Cerebellar cortex (tissue), 1 donor: Measurements from ENCODE around the gene ATE1.
"Not testable (repeated sequence)": the region's sequence is repeated elsewhere in the genome, so short reads cannot be mapped to it uniquely, and the experiment has no call there.

Experiments
- DNase-seq: peaks from one replicate; pipeline ENCODE4 v3.0.0-alpha.2; 2015; ENCODE audit warnings: low spot score

Gene ATE1

DNA sequence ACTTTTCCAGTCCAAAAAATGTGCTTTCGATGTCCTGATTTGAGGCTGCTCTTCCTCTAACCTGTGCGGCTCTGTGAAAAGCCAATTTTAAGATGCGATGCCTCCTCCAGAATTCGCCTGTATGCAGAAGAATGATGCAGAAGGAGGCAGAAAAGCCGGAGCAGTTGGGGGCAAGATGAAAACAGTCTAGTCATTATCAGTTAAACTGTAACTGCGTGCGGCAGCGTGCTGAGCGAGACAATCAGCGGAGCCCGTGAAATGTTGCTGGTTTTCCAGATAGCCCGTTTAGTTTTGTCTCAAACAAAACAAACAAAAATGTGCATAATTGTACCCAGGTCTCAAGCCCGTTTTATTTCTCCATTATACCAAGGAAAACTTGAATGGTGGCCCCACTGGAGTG is 192.6 kb downstream of the ATE1 start:
- DNase-seq = no peak

DNA sequence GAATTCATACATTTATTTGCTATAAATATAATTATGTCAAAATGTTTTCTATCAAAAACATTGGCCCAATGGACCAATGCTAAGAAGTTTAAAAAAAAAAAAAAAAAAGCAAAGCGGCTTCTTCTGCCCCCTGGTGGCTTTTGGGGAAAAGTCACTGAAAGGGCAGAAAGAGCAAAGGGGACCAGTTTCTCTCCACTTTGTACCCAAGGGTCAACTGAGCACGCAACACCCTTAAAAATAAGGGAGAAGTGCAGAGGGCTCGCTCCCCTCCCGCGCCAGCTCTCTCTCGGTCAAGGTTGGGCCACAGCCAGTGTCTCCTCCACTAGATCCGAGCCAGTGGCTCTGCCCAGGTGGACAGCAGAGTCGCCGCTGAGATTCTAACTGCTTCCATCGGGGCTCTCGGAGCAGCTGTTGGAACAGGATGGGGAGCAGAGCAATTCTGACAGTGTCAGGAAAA is 193.2 kb downstream of the ATE1 start:
- peak; percentile 54 for DNase-seq

DNA sequence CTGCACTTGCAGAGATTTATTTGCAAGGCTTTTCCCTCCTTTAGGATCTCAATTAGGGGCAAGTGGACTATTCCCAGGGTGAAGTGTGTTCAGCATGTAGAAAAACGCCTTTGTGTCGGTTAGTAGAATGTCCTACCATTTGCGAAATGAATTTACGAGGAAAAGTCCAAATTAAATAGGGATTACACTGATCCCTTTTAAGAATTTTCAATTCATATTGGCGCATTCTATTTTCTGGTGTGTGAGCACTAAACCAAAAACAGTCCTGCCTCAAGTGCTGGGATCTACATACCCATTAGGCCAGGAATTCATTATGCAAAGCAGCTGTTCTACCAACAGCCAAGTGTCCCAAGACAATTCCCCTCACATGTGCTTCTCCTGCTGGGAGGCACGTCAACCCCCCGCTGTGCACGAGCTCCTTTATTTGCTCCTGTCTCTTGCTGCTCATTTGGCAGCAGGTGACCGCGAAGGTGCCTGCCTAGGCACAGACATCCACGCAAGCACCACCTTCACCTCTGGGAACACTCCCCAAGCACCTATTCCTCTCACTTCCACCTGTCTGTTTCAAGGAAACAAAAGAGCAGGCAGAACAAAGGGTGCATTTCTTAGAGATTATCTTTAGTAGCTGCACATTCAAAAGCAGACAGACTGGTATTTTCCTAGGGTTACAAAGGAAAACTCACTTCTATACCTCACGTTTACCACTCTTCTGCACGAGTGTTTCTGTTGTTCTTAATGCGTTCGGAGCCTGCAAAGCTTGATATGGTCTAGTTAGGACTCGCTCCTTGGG is 195.0 kb downstream of the ATE1 start:
- peak; percentile 90 for DNase-seq

DNA sequence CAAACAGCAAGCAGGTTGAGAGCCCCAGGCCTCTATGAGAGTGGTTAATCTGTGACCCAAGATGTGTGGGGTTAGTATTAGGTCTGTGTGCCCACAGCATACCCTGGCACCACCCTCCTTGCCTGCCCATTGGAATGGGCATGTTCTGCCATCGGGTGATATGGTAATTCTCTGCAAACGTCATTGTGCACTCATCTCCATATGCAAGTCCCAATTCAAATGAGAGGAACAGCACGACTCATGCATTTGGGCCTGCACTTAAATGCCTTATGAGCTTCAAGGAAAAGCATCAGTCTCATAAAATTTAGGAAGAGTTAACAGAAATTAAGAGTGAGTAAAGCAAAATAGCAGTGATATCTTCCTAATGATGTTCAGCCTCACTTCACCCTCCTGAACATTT is 195.7 kb downstream of the ATE1 start:
- DNase-seq = no peak

DNA sequence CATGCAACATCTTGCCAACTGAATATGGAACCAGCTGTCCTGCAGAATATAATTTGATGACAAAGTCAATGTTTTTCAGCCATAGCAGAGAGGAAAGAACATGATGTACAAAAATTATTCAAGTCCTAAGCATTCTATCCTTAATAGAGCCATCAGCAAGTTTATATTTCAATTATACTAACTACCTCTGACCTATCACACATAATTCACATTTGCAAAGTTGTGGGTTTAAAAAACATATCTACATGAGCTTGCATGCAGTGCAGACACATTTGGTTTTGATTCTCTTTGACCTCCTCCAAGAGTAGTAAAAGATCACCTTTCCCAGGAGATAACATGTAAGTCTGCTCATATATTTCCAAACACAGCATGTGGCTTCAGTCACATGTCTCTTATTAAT is 203.5 kb downstream of the ATE1 start:
- DNase-seq = no peak

DNA sequence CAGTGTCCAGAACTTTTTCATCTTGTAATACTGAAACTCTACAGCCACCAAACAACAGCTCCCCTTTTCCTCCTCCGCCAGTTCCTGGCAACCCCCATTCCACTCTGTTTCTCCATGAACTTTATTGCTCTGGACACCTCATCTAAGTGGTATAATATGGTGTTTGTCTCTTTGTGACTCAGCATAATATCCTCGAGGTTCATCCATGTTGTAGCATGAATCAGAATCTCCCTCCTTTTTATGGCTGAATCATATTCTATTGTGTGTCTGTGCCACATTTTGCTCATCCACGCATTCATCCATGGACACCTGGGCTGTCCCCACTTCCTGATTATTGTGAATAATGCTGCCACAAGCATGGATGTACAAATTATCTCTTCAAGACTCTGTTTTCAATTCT is 205.2 kb downstream of the ATE1 start:
- no peak for DNase-seq

DNA sequence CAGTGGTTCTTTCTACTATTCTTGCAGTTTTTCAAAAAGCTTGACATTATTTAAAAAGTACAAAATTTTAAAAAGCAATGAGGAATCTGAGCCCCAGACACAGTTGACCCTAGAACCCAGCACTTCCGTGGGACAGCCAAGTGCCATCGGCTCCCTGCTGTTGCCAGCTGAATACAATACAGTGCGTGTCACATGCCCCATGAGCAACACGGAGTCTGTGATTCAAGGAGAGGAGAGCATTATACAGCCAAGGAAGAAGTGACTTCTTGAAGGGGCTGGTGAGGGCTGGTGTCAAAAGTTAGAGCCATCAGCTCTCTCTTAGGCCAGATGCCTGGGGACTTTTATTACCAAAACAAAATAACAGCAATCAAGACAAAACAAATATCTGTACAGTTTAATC is 206.6 kb downstream of the ATE1 start:
- DNase-seq = no peak

DNA sequence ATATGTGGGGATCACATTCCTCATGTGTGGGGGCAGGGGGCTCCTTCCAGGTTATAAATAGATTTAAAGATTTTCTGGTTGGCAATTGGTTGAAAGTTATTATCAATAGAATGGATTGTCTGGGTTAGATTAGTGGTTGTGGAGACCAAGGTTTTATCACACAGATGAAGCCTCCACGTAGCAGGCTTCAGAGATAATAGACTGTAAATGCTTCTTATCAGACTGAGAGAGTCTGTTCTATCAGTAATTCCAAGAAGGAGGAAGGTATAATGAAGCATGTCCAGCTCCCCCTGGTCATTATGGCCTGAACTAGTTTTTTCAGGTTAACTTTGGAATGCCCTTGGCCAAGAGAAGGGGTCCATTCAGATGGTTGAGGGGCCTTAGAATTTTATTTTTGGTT is 211.9 kb downstream of the ATE1 start:
- DNase-seq = no peak

DNA sequence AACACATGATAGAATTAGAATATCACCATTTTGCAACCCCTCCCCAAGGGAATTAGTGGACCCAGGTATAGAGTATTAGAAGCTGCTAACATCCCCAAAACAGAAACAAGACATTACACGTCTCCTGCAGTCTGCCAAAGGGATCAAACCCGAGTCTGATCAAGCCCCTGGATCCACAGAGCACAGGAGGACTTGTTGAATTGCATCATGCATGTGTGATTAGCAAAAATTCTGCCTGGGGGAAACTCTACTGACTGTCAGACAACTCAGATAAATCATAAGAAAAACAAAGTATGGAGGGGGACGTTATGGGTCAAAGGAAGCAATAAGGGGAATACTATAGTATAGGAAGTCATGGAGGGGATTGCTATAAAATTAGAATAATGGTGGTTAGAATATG is 212.8 kb downstream of the ATE1 start:
- DNase-seq = no peak

DNA sequence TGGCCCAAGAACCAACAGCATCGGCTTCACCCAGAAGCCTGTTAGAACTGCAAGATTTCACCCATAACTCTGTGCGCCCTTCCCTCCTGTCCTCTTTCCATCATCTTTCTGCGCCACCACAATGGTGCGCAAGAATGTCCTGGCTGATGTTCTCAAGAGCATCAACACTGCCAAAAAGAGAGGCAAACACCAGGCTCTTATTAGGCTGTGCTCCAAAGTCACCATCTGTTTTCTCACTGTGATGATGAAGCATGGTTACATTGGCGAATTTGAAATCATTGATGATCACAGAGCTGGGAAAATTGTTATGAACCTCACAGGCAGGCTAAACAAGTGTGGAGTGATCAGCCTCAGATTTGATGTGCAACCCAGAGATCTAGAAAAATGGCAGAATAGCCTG is 214.3 kb downstream of the ATE1 start:
- no peak for DNase-seq

DNA sequence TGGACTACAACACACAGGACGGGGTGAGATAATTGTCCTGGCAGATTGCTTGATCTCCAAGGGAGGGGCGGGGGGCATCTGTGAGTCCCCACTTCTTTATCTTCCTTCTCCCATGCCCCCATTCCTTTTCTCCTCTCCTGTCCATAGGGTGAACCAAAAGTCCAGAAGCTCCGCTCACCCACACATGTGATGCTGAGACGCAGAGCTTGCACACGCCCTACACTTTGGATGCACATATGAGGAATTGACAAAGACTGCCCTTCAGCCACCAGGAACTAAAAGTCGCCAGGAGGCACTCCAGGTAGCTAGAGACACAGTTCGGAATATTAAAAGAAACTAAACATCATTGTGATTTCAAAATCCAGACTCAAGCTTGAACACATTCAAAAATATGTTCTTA is 216.9 kb downstream of the ATE1 start:
- DNase-seq = peak; percentile 82

DNA sequence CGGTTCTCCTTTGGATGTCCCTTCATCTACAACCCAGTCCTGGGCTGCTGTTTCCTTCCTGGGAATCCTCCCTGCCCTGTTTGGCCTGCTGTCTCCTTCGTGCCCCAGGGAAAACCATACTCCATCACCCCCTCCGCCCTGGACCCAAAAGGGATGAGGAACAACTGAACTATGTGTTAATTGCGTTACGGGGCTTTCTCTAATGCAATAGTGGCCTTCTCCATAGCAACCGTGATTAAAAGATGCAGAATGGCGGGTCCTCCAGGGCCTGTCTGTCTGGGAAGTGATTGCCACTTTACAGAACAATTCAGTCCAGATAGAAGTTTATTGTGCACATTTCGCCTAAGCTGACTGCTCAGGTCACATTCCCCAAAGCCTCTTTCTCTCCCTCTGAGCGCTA is 217.6 kb downstream of the ATE1 start:
- peak; percentile 93 for DNase-seq

DNA sequence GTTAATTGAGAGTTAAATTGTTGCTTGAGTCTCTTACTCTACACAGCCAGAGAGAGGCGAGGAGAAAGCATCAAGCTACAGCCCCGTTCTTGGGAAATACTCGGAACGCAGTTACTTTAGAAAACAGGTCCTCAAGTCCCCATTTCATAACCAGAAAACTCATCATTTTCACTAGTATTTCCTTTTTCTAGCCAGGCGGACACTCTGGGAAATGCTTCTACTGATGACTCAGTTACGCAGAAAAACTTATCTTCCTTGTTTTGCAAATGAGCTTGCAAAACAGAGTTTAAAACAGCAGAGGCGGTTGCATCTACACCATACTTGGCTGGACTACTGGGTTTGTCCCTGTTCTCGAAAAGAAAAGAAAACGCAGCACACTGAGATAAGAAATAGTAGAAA is 218.2 kb downstream of the ATE1 start:
- DNase-seq = no peak

DNA sequence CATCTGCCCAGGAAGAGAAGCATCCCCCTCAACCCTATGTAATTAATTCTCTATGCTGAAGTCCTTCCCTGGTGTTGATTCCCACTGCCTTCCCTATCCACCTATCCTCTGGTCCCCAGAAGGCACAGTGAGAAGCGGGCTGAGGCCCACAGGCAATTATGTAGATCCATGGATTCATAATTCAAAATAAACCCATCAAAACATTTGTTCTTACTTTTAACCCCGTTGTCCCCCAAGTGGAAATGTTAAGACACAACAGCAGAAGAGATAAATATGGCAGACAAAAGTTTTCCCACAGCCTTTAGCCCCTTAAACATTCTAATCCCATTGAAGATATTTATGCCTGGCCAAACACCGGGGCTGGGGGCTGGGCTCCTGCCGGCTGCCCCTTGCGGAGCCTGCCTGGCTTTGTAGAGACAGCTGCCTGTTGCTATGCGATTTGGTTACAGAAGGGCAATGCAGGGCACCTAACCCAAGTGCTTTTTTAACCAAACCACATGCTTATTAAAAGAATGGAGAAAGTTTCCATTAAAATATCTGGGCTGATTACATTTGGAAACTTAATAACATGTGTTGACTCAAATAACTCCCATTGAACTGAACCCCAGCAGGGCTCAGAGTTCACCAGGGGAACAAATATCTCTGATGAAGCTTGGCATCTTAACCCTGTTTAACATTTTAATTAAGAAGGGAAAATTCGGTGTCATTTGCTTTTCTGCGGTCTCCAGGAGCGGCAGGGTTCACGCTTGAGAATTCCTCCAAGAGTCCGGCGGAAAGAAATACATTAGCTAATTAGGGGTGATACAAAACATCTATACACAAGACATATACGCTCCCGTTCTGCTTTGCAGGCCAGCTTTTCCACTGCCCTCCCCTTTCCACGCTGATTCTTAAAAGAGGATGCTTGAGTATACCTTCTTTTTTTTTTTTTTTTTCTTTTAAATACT is 218.8 kb downstream of the ATE1 start:
- DNase-seq = peak; percentile 94

DNA sequence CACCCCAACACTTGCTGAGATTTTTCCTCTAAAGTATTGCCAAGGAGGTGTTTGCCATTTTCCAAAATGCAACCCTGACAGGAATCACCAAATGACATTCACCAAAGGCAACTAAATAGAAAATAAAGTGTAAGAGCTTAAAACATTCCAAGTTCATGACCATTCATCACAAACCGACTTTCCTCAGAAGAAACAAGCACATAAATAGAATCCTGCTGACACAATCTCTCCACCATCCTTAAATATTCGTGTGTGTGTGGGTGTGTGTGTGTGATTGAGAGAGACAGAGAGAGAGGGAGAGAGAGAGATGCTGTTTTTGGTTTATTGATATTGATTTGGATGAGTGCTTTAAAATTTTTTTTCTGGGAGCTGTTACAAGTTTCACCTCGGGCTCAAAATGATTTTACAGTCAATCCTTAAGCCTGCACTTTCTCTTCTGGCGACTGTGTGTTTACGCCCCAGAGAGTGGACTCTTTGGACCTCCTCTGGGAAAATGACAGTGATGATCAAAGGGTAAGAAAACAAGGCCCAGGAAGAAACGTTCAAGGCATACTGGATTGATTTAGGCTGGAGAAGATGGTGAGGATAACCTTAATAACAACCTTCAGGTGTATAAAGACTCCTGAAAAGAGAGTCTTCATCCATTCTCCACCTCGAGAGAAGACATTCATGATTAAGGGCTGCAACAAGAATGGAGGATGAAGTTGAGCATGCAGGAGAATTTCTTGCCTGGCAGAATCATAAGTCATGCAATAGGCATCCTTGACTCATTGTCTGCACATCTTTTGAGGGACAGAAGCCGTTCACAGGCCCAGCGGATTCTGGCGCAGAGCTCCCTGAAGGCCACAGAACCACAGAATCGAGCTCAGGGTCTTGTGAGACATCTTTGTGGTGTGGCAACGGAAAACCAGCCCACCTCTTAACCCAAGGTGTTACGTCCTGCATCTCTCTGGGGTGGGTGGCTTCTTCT is 225.2 kb downstream of the ATE1 start:
- peak; percentile 39 for DNase-seq

DNA sequence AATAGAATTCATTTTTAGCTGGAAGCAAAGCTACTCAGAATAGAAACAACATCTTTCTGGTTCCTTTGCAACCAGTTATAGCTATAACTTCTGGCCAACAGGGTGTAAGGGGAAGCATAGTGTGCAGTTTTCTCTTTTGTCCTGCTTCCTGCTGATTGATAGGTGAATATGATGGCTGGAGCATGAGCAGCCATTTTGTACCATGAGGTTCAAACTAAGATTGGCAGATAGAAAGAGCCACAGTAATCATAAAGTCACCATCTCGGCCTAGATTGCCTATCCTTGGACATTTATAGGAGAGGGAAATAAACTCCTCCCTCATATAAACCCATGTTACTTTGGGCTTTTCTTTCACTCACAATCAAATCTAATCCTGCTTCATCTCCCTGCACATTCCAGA is 227.4 kb downstream of the ATE1 start:
- DNase-seq = no peak

DNA sequence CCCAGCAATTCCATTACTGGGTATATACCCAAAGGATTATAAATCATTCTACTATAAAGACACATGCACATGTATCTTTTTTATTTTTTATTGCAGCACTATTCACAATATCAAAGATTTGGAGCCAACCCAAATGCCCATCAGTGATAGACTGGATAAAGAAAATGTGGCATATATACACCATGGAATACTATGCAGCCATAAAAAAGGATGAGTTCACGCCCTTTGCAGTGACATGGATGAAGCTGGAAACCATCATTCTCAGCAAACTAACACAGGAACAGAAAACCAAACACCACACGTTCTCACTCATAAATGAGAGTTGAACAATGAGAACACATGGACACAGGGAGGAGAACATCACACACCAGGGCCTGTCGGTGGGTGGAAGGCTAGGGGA is 228.1 kb downstream of the ATE1 start:
- DNase-seq = not testable (repeated sequence)

DNA sequence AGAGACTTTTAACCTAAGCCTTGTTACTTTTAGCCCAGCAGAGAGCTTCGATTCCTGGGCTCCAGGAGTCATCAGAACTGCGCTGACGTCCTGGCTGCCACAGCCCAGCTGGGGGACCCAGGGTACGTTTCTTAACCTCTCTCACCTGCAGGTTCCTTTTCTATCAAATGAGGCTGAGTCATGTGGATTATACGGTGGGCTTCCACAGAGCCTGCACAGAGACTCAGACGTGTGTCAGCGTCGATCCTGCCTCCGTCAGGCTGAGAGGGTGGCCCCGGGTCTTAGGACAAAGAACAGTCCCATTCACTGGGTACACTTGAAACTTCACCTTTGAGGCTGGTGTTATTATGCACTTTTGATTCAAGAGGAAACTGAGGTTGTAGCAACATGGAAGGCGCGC is 228.9 kb downstream of the ATE1 start:
- DNase-seq = peak; percentile 73

DNA sequence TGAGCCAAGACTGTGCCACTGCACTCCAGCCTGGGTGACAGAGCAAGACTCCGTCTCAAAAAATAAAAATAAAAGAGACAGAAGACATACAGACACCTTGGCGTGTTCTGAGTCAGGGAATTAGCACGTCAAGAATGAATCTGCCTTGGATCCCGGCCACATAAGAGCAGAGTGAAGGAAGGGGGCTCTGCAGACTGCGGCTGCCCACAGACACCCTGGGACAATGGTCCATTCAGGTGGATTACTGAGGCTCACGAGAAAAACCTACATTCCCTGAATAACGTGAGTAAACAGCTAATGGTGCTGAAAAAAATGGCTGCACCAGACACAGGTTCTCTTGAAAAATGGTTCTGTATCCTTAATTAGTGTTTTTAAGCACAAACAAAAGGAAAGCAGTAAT is 229.5 kb downstream of the ATE1 start:
- DNase-seq = peak; percentile 71

DNA sequence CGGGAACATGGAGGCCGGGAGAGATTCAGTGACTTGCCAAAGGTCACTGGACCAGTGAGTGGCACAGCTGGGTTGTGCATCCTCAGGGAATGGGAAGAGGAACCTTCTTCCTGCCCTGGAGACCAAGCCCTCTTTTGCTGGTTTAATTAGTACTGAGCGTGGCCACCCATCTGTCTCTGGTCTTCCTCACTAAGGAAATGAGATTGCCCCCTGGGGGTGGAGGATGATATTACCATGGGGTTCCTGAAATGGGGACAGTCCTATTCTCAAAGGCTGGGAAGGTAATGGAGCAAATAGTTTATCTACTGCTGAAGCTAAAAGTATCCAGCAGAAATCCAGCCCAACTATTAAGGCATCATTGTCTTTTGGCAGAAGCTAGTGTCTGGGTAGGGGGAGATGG is 231.0 kb downstream of the ATE1 start:
- peak; percentile 88 for DNase-seq

DNA sequence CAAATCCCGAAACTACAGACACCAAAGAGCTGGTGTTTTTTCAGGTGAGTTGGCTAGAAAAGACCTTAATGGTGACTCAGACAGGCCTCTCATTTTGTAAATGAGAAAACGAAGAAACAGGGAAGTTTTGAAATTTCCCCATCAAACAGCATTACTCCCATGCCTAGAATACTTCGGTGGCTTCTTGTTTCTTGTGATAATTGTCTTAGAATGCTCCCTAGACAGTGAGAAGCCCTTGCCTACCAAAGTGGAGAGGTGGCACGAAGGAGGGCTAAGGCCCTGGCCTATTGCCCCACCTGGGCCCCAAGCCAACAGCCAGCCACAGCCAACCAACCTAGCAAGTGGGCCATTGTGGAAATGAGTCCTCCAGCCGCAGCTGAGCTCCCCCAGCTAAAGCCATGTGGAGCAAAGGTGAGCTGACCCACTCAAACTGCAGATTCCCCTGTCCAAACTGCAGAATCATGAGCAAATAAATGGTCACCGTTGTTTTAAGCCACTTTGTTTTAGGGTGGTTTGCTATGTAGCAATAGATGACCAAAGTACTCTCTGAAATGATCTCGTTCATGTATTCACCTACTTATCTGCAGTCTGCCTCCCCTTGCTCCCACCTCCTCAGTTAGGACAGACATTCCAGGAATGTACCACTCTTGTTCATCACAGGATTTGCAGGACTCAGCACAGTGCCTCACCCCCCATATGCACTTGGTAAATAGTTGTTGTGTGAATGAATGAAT is 231.9 kb downstream of the ATE1 start:
- peak; percentile 87 for DNase-seq
